ENCODE results near the gene SPAAR.

Gene SPAAR

DNA sequence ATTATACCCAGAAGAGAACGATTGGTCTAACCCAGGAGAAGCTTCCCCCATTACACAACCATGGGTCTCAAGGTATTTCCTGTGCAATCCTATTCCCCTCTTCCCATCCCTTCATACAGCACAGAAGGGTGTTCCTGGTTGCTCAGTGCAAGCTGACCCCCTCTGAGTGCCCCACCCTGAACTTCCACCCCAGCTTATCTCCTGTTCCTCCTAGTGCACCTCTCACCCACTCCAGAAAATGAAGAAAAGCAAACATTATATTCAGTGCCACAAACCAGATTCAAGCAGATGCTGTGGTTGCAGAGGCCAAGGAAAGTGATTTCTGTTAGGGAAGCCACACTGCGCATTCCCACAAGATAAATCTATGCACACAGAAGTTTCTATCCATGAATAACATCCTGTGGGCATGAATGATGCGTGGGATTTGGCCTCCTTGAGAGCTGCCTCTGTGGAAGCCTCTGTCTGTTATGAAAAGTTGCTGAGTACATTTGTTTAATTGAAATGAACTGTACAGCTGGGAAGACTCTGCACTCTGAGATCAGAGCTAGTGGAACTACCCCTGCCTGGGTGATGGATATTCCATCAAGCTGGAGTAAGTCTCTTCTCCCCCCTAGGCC, 50.9 kb downstream of the SPAAR start:
- ATAC-seq (ENCODE audit: insufficient read depth, low read depth) (no peak), DNase-seq (no peak)
- H3K9me3 ChIP-seq (ENCODE audit: insufficient read depth, low read length, severe bottlenecking) = no peaks in the 10 kb centered on the region
- H3K9ac ChIP-seq (ENCODE audit: low read depth, low read length) = no peak overlapping the region
- no peak overlapping the region for H3K4me2 ChIP-seq (ENCODE audit: insufficient read depth, low read length)
- no peaks in the 10 kb centered on the region for H4K20me1 ChIP-seq (ENCODE audit: insufficient read depth, low read length)
- no peaks in the 10 kb centered on the region for H3K36me3 ChIP-seq (ENCODE audit: insufficient read depth, low read length)
- H3K27me3 ChIP-seq (ENCODE audit: insufficient read depth, low read length, poor library complexity) = peaks cover 6% of the 10 kb centered on the region
- TF ChIP-seq EZH2 (IDR thresholded peaks at IDR 0.05; ENCODE audit: borderline replicate concordance, low read depth, low read length, severe bottlenecking) = no peak
- TF ChIP-seq, protein P1, sequence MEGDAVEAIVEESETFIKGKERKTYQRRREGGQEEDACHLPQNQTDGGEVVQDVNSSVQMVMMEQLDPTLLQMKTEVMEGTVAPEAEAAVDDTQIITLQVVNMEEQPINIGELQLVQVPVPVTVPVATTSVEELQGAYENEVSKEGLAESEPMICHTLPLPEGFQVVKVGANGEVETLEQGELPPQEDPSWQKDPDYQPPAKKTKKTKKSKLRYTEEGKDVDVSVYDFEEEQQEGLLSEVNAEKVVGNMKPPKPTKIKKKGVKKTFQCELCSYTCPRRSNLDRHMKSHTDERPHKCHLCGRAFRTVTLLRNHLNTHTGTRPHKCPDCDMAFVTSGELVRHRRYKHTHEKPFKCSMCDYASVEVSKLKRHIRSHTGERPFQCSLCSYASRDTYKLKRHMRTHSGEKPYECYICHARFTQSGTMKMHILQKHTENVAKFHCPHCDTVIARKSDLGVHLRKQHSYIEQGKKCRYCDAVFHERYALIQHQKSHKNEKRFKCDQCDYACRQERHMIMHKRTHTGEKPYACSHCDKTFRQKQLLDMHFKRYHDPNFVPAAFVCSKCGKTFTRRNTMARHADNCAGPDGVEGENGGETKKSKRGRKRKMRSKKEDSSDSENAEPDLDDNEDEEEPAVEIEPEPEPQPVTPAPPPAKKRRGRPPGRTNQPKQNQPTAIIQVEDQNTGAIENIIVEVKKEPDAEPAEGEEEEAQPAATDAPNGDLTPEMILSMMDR (IDR thresholded peaks at IDR 0.05; ENCODE audit: borderline replicate concordance, extremely low read depth, low read length, poor library complexity, severe bottlenecking) = no peak
- no peak overlapping the region for H3K4me3 ChIP-seq (ENCODE audit: low read depth in 1 of 2, low read length in 2 of 2)
- no peaks in the 10 kb centered on the region for H3K79me2 ChIP-seq (ENCODE audit: insufficient read depth, low read length)
- no peak overlapping the region for H2AFZ ChIP-seq (ENCODE audit: low read depth, low read length)
- H3K27ac ChIP-seq (ENCODE audit: low read length) = no peak overlapping the region
- H3K4me1 ChIP-seq (ENCODE audit: insufficient read depth, low read length) = no peaks in the 10 kb centered on the region
